Right lobe of liver (tissue), 4 donors: ENCODE data around the gene SSH2.

Source experiments
- CTCF ChIP-seq, 4 donors: fragments of 200-600 bp in 3 of 4; fragments of 450-650 bp in 1 of 4; IDR thresholded peaks; one replicate each; pipeline versions ENCODE4 v1.5.1 to v1.8.0; 2016 to 2022; ENCODE audit warnings: antibody characterized with exemption in 4 of 4, mild to moderate bottlenecking in 2 of 4
- POLR2A ChIP-seq: fragments of 450-650 bp; IDR thresholded peaks from one replicate; pipeline ENCODE4 v1.6.1; 2017; ENCODE audit warnings: antibody characterized with exemption, mild to moderate bottlenecking
- donor health status: DM: no; HTN: no; CAD: no.
- donor health status: DM: no; HTN: no; CAD: no.
- donor health status: DM: no; HTN: yes; CAD: no.

GRCh38 chr17:29977836-29978235 lies 47.8 kb upstream of the SSH2 start:
- no peak for TF ChIP-seq POLR2A
- no peak for TF ChIP-seq CTCF (IDR thresholded peaks at IDR 0.05)
